T47D (cell line): ENCODE results near the gene OR13C2.
A peak's percentile ranks its signal among the peaks of the same experiment; 100 is the strongest.

Experiments
- DNase-seq, 2 experiments: peaks; one replicate each; pipeline versions ENCODE4 v3.0.0 to v3.0.0-alpha.2; 2011 to 2012; ENCODE audit warnings: low read depth in 1 of 2, low spot score in 1 of 2
- JUND ChIP-seq: IDR thresholded peaks from 2 replicates; pipeline ENCODE4 v1.6.1; 2012; ENCODE audit warnings: low read depth
- in situ Hi-C: cut with HindIII; loops from 2 replicates; pipeline ENCODE4 v1.10.0; 2016; ENCODE audit warnings: low sequenced_read_pairs, low pct_unique_long_range_greater_than_20kb

OR13C2 gene

GRCh38 chr9:104586496-104587180 is 18.8 kb downstream of the OR13C2 start:
- DNase-seq, result no peak
- no peak for TF ChIP-seq JUND
- in situ Hi-C loops, result no loop called here

- no peak for TF ChIP-seq JUND
Observed at GRCh38 chr9:104580562-104580961, 24.9 kb downstream of the OR13C2 start.

GRCh38 chr9:104577263-104577662 is 28.2 kb downstream of the OR13C2 start:
- TF ChIP-seq JUND, result no peak
- DNase-seq, result no peak
- in situ Hi-C loops, result no loop called here

More at GRCh38 chr9:104580562-104580961, 24.9 kb downstream of the OR13C2 start:
- no peak for DNase-seq
- in situ Hi-C loops, result no loop called here

- no peak for DNase-seq
- TF ChIP-seq JUND, result no peak
- in situ Hi-C loops, result no loop called here
Observed at GRCh38 chr9:104575456-104575855, 30.0 kb downstream of the OR13C2 start.

- in situ Hi-C loops, result no loop called here
- no peak for TF ChIP-seq JUND
- no peak for DNase-seq
Observed at GRCh38 chr9:104572612-104573011, 32.8 kb downstream of the OR13C2 start.

- in situ Hi-C loops, result no loop called here
- no peak for TF ChIP-seq JUND
- no peak for DNase-seq
Observed at GRCh38 chr9:104568868-104569267, 36.6 kb downstream of the OR13C2 start, which contains the start of gene OR13C8. Gene OR13C8 (plus strand): TSS chr9:104569168. CDS start chr9:104569168, 0 bp downstream.

- in situ Hi-C loops, result no loop called here
- no peak for DNase-seq
- no peak for TF ChIP-seq JUND
Observed at GRCh38 chr9:104564358-104564757, 41.1 kb downstream of the OR13C2 start.

GRCh38 chr9:104556830-104557634 is 48.4 kb downstream of the OR13C2 start:
- peak in 1 of 2 experiments; percentile 12 for DNase-seq
- in situ Hi-C loops, result no loop called here
- TF ChIP-seq JUND, result no peak

- no peak for TF ChIP-seq JUND
- DNase-seq, result no peak
- in situ Hi-C loops, result no loop called here
Observed at GRCh38 chr9:104555521-104555920, 49.9 kb downstream of the OR13C2 start.
